Esophagus muscularis mucosa (tissue), 4 donors: ENCODE results near the gene MGAT5B. TPM values are rescaled to one million over a fixed set of nuclear protein-coding genes. Genes with fewer than 3 reads are reported as not detected.

Source experiments
- DNase-seq: peaks from one replicate; pipeline ENCODE4 v3.0.0-alpha.2; 2017; ENCODE audit errors: extremely low spot score
- H3K27ac ChIP-seq, 4 donors: fragments of 200-600 bp; sonication (generic); replicated peaks in 1 of 4; 1 replicate in 3 of 4; 2 replicates in 1 of 4; pipeline ENCODE4 v1.5.1; 2016 to 2019; ENCODE audit warnings: mild to moderate bottlenecking in 1 of 4
- H3K27me3 ChIP-seq, 4 donors: fragments of 200-600 bp; sonication (generic); one replicate each; pipeline versions ENCODE4 v1.5.1 to v1.6.0; 2016 to 2019
- H3K36me3 ChIP-seq, 4 donors: fragments of 200-600 bp; sonication (generic); one replicate each; pipeline ENCODE4 v1.5.1; 2016 to 2019
- H3K4me1 ChIP-seq, 4 donors: fragments of 200-600 bp; sonication (generic); one replicate each; pipeline ENCODE4 v1.5.1; 2016 to 2019
- H3K4me3 ChIP-seq, 4 donors: fragments of 200-600 bp; sonication (generic); 1 replicate in 2 of 4; 2 replicates in 2 of 4; pipeline ENCODE4 v1.5.1; 2016 to 2019; ENCODE audit warnings: mild to moderate bottlenecking in 4 of 4, moderate library complexity in 1 of 4
- H3K9me3 ChIP-seq, 4 donors: fragments of 200-600 bp; sonication (generic); 1 replicate in 3 of 4; 2 replicates in 1 of 4; pipeline ENCODE4 v1.5.1; 2016 to 2019
- EP300 ChIP-seq: sonication (generic); formaldehyde crosslinking; IDR thresholded peaks from one replicate; pipeline ENCODE4 v1.6.1; 2017; ENCODE audit warnings: antibody characterized with exemption
- POLR2A ChIP-seq: fragments of 450-650 bp; IDR thresholded peaks from one replicate; pipeline ENCODE4 v1.6.1; 2017; ENCODE audit warnings: antibody characterized with exemption, moderate library complexity, mild to moderate bottlenecking, low read depth
- POLR2AphosphoS5 ChIP-seq, 2 donors: sonication (generic); formaldehyde crosslinking; IDR thresholded peaks; one replicate each; pipeline ENCODE4 v1.6.1; 2017; ENCODE audit warnings: antibody characterized with exemption in 2 of 2
- WGBS: methylation state at CpG from one replicate; pipeline ENCODE4 v1.1.5; 2018; 5-methylcytosine and 5-hydroxymethylcytosine counted together
- intact Hi-C: fragments of 100-400 bp; cut with DNase I; formaldehyde crosslinking; loops from one replicate; pipeline ENCODE4 v1.15.1; 2023
- total RNA-seq, 4 donors: library from RNA; depleted of rRNA; stranded (reverse); fragments of >200 nt; gene quantifications; one replicate each; pipeline versions ENCODE4 v1.1.0 to v1.2.1, GENCODE V29; 2016
- TF ChIP-seq, protein P1 (sequence below), 3 experiments: fragments of 200-600 bp in 2 of 3; fragments of 450-650 bp in 1 of 3; sonication (generic) in 2 of 3; IDR thresholded peaks; one replicate each; pipeline ENCODE4 v1.5.1; 2017 to 2019; ENCODE audit warnings: antibody characterized with exemption in 3 of 3, mild to moderate bottlenecking in 2 of 3, moderate library complexity in 1 of 3

MGAT5B gene
- total RNA-seq, 4 donors from 2014 or later: under 0.01 to 1.7 (median 0.43) TPM

DNA sequence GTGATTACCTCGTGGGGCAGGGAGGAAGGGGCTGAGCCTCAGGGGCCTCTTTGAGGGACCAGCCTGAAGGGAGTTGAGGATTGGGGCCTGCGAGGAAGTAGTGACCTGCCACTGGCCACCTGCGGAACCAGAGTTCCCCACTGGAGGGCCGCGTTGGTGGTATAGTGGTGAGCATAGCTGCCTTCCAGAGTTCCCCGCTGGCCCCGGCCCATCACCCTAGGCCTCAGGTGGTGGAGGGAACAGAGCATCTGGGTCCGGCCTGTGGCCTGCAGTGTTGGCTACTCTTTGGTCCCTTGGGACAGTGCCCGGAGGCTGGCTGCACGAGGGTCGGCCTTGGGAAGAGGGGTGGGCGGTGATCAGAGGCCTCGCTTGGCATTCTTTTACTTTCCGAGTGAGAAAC is 20.5 kb downstream of the MGAT5B start:
- intact Hi-C loops: no loop called here
- Histone ChIP-seq H3K9me3 (no peaks in the 10 kb centered on the region), H3K4me3 (no peak overlapping the region), H3K27me3 (peaks cover 0 to 30% (median 0%) of the 10 kb centered on the region in 4 donors), H3K4me1 (no peaks in the 10 kb centered on the region), H3K36me3 (no peaks in the 10 kb centered on the region), H3K27ac (no peak overlapping the region)
- 83% methylated on average over 6 of the region's 14 CpGs for WGBS
- no peak for TF ChIP-seq POLR2AphosphoS5 (IDR thresholded peaks at IDR 0.05)
- no peak for DNase-seq

DNA sequence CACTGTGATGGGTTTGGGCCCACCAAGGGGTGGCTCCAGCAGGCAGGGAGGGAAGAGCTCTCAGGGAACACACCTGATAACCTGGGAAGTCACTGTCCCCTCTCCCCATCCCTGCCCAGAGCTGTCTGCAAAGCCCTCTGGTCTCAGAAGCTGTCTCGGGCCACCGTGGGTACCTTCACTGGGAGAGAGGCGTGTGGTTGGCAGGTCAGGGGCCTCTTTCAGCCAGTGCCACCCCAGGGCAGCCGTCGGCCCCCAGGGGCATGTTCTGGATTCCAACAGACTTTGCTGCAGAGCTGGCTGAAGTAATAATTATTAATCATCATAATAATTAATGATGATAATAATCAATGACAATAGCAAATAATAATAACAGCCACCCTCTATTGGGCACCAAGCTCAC is 21.1 kb downstream of the MGAT5B start:
- DNase-seq: no peak
- Histone ChIP-seq H3K4me1 (no peaks in the 10 kb centered on the region), H3K9me3 (no peaks in the 10 kb centered on the region), H3K36me3 (no peaks in the 10 kb centered on the region), H3K27me3 (peaks cover 0 to 30% (median 0%) of the 10 kb centered on the region in 4 donors), H3K4me3 (no peak overlapping the region), H3K27ac (no peak overlapping the region)
- intact Hi-C loops: no loop called here
- WGBS: 60% methylated on average over 5 of the region's 5 CpGs
- TF ChIP-seq POLR2AphosphoS5 (IDR thresholded peaks at IDR 0.05): no peak
- TF ChIP-seq, protein P1, sequence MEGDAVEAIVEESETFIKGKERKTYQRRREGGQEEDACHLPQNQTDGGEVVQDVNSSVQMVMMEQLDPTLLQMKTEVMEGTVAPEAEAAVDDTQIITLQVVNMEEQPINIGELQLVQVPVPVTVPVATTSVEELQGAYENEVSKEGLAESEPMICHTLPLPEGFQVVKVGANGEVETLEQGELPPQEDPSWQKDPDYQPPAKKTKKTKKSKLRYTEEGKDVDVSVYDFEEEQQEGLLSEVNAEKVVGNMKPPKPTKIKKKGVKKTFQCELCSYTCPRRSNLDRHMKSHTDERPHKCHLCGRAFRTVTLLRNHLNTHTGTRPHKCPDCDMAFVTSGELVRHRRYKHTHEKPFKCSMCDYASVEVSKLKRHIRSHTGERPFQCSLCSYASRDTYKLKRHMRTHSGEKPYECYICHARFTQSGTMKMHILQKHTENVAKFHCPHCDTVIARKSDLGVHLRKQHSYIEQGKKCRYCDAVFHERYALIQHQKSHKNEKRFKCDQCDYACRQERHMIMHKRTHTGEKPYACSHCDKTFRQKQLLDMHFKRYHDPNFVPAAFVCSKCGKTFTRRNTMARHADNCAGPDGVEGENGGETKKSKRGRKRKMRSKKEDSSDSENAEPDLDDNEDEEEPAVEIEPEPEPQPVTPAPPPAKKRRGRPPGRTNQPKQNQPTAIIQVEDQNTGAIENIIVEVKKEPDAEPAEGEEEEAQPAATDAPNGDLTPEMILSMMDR (IDR thresholded peaks at IDR 0.05): no peak
- TF ChIP-seq EP300: no peak
- TF ChIP-seq POLR2A: no peak

DNA sequence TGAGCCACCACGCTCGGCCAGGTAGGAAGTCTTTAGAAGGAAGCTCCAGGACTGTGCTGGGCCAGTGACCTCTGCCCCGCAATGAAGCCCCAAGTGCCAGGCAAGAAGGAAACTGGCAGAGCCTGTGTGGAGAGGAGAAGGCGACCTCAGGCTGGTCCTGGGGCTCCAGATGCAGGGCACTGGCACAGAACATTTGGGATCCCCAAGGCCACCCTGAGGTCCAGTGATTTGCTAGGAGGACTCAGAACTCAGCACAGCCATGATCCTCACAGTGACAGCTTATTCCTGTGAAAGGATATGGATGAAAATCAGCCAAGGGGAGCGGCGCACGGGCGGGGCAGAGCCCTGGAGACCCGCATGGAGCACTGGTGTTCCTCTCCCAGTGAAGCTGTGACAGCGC is 24.1 kb downstream of the MGAT5B start:
- Histone ChIP-seq H3K9me3 (peaks cover 0 to 8% (median 0%) of the 10 kb centered on the region in 4 donors), H3K27ac (no peak overlapping the region), H3K27me3 (peaks cover 0 to 14% (median 0%) of the 10 kb centered on the region in 4 donors), H3K36me3 (no peaks in the 10 kb centered on the region), H3K4me1 (no peaks in the 10 kb centered on the region), H3K4me3 (no peak overlapping the region)
- no peak for DNase-seq
- no peak for TF ChIP-seq EP300
- intact Hi-C loops: no loop called here
- WGBS: 89% methylated on average over 5 of the region's 10 CpGs

DNA sequence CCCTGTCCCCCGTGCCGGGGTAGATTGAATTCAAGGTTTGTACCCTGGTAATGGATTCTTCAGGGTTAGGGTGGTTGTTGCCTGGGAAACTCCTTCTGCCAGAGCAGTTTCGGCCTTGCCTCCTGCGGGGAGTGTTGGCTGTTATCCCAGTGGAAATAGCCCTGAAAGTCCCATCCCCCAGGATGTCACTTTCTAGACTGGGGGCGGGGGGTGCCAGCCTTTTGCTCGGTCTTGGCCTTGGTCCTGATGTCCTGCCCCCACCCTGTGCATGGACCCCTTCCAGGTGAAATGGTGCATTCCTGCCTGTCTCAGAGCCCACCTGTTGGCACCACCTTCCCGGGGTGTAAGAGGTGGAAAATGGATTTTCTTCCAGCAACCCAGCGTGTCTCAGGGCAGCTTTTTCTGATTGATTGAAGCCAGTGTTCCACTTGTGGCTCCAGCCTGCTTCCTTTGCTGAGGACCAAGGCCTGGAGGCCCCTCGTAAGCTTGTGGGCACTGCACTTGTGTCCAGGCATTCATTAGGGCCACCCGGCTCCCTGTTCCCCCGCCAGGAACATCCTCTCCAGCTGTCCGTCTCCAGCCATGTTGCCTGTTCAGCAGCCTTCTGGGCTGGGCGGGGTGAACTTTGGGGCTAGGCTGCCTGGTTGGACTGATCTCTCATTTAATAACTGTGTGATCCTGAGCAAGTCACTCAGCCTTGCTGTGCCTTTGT is 25.6 kb downstream of the MGAT5B start:
- peaks cover 0 to 8% (median 0%) of the 10 kb centered on the region in 4 donors for H3K9me3 ChIP-seq
- H3K27ac ChIP-seq: no peak overlapping the region
- intact Hi-C loops: no loop called here
- WGBS: 50% methylated on average over 9 of the region's 13 CpGs
- no peak overlapping the region for H3K4me3 ChIP-seq
- peaks cover 0 to 1% (median 0%) of the 10 kb centered on the region in 4 donors for H3K27me3 ChIP-seq
- no peaks in the 10 kb centered on the region for H3K4me1 ChIP-seq
- no peak for DNase-seq
- TF ChIP-seq POLR2A: no peak
- no peak for TF ChIP-seq POLR2AphosphoS5 (IDR thresholded peaks at IDR 0.05)
- TF ChIP-seq, protein P1 (IDR thresholded peaks at IDR 0.05): no peak
- no peak for TF ChIP-seq EP300
- H3K36me3 ChIP-seq: no peaks in the 10 kb centered on the region

DNA sequence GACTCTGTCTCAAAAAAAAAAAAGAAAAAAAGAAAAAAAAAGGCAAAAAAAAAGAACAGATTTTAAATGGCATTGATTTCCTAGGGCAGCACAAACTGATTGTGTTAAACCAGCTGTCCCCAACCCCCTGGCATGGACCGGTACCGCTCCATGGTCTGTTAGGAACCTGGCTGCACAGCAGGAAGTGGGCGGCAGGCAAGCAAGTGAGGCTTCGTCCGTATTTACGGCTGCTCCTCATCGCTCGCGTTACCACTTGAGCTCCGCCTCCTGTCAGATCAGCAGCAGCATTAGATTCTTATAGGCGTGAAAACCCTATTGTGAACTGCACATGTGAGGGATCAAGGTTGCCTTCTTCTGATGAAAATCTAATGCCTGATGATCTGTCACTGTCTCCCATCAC is 26.6 kb downstream of the MGAT5B start:
- Histone ChIP-seq H3K4me3 (no peak overlapping the region), H3K36me3 (no peaks in the 10 kb centered on the region), H3K27me3 (peaks cover 0 to 7% (median 0%) of the 10 kb centered on the region in 4 donors), H3K4me1 (no peaks in the 10 kb centered on the region), H3K9me3 (peaks cover 0 to 8% (median 0%) of the 10 kb centered on the region in 4 donors), H3K27ac (no peak overlapping the region)
- no peak for DNase-seq
- WGBS: 90% methylated on average over 11 of the region's 11 CpGs
- intact Hi-C loops: no loop called here
- TF ChIP-seq POLR2A (no peak), POLR2AphosphoS5 (IDR thresholded peaks at IDR 0.05) (no peak), EP300 (no peak)
- TF ChIP-seq, protein P1 (IDR thresholded peaks at IDR 0.05): no peak

DNA sequence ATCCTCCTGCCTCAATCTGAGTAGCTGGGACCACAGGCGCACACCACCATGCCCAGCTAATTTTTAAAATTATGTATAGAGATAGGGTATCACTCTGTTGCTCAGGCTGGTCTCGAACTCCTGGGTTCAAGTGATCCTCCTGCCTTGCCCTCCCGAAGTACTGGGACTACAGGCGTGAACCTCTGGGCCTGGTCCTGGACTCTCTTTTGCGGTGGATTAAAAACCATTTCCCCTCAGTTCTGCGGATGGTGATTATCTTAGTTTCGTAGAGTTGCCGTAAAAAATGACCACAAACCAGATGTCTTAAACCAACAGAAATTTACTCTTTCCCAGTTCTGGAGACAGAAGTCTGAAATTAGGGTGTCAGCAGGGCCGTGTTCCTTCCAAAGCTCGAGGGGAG is 28.8 kb downstream of the MGAT5B start:
- no peak for TF ChIP-seq POLR2A
- TF ChIP-seq, protein P1 (IDR thresholded peaks at IDR 0.05): no peak
- no peak for TF ChIP-seq EP300
- no peak for TF ChIP-seq POLR2AphosphoS5 (IDR thresholded peaks at IDR 0.05)
- no peak for DNase-seq
- 91% methylated on average over 10 of the region's 10 CpGs for WGBS
- H3K4me1 ChIP-seq: peaks cover 0 to 3% (median 0%) of the 10 kb centered on the region in 4 donors
- H3K27ac ChIP-seq: no peak overlapping the region
- peaks cover 0 to 7% (median 0%) of the 10 kb centered on the region in 4 donors for H3K27me3 ChIP-seq
- H3K36me3 ChIP-seq: no peaks in the 10 kb centered on the region
- no peak overlapping the region for H3K4me3 ChIP-seq
- intact Hi-C loops: no loop called here
- H3K9me3 ChIP-seq: peaks cover 0 to 8% (median 0%) of the 10 kb centered on the region in 4 donors
